ENCODE data around the gene GLO1. TPM values are rescaled to one million over a fixed set of nuclear protein-coding genes. Genes with fewer than 3 reads are reported as not detected.

The GLO1 gene
- total and polyA plus RNA-seq, 2 experiments from 2014 or later = 137 to 170 TPM

GRCh38 chr6:38738261-38738660, 35.3 kb upstream of the GLO1 start:
- Histone ChIP-seq H3K27ac (no peak overlapping the region), H3K27me3 (no peaks in the 10 kb centered on the region), H2AFZ (no peak overlapping the region), H3K79me2 (no peaks in the 10 kb centered on the region), H3K4me1 (ENCODE audit: insufficient read depth) (no peaks in the 10 kb centered on the region), H3K4me2 (no peak overlapping the region), H3K4me3 (no peak overlapping the region), H4K20me1 (ENCODE audit: insufficient read depth, poor library complexity, severe bottlenecking) (no peaks in the 10 kb centered on the region), H3K9me2 (replicated peaks; ENCODE audit: insufficient read depth) (no peaks in the 10 kb centered on the region), H3K36me3 (replicated peaks; ENCODE audit: insufficient read depth, low read depth) (no peaks in the 10 kb centered on the region), H3K9me3 (ENCODE audit: low read depth) (no peaks in the 10 kb centered on the region)
- 64% methylated on average over 3 of the region's 3 CpGs for WGBS (ENCODE audit: low lambda C conversion rate, missing lambda C conversion rate)
- TF ChIP-seq EZH2 (IDR thresholded peaks at IDR 0.05; ENCODE audit: borderline replicate concordance) (no peak), EZH2phosphoT487 (IDR thresholded peaks at IDR 0.05; ENCODE audit: low read depth, severe bottlenecking, unreplicated experiment) (no peak)
- TF ChIP-seq, protein P1, sequence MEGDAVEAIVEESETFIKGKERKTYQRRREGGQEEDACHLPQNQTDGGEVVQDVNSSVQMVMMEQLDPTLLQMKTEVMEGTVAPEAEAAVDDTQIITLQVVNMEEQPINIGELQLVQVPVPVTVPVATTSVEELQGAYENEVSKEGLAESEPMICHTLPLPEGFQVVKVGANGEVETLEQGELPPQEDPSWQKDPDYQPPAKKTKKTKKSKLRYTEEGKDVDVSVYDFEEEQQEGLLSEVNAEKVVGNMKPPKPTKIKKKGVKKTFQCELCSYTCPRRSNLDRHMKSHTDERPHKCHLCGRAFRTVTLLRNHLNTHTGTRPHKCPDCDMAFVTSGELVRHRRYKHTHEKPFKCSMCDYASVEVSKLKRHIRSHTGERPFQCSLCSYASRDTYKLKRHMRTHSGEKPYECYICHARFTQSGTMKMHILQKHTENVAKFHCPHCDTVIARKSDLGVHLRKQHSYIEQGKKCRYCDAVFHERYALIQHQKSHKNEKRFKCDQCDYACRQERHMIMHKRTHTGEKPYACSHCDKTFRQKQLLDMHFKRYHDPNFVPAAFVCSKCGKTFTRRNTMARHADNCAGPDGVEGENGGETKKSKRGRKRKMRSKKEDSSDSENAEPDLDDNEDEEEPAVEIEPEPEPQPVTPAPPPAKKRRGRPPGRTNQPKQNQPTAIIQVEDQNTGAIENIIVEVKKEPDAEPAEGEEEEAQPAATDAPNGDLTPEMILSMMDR (IDR thresholded peaks at IDR 0.05; ENCODE audit: poor library complexity) = no peak
- DNase-seq (ENCODE audit: low spot score) = no peak

DNA sequence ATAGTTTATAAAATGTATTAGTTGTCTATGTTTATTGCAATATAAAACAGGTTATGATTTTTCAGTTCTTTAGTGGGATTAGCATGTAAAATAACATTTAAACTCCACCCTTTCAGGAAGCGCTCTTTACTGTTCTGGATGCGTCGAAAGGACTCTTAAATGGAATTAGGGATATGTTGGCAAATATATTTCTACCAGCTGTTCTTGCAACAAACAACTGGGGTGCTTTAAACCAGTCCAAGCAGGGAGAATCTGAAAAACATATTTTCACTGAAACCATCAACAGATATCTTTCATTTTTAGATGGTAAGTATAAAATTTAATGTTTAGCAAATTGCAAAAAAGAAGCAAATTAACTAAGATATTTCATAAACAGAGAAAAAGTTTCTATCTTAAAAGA, 34.0 kb upstream of the GLO1 start:
- DNase-seq (ENCODE audit: low spot score) = no peak
- no peaks in the 10 kb centered on the region for H3K9me3 ChIP-seq (ENCODE audit: low read depth)
- H3K27ac ChIP-seq = no peak overlapping the region
- no peaks in the 10 kb centered on the region for H3K36me3 ChIP-seq (replicated peaks; ENCODE audit: insufficient read depth, low read depth)
- WGBS (ENCODE audit: low lambda C conversion rate, missing lambda C conversion rate) = 81% methylated on average over 3 of the region's 3 CpGs
- no peak overlapping the region for H2AFZ ChIP-seq
- no peak overlapping the region for H3K4me2 ChIP-seq
- no peaks in the 10 kb centered on the region for H3K79me2 ChIP-seq
- H3K9me2 ChIP-seq (replicated peaks; ENCODE audit: insufficient read depth) = no peaks in the 10 kb centered on the region
- no peaks in the 10 kb centered on the region for H3K4me1 ChIP-seq (ENCODE audit: insufficient read depth)
- H3K27me3 ChIP-seq = no peaks in the 10 kb centered on the region
- TF ChIP-seq EZH2 (IDR thresholded peaks at IDR 0.05; ENCODE audit: borderline replicate concordance) (no peak), EZH2phosphoT487 (IDR thresholded peaks at IDR 0.05; ENCODE audit: low read depth, severe bottlenecking, unreplicated experiment) (no peak)
- TF ChIP-seq, protein P1 (IDR thresholded peaks at IDR 0.05; ENCODE audit: poor library complexity) = no peak
- H3K4me3 ChIP-seq = no peak overlapping the region
- no peaks in the 10 kb centered on the region for H4K20me1 ChIP-seq (ENCODE audit: insufficient read depth, poor library complexity, severe bottlenecking)

- peak overlapping the region; percentile 21 for H3K4me2 ChIP-seq
- H3K9me2 ChIP-seq (replicated peaks; ENCODE audit: insufficient read depth) = no peaks in the 10 kb centered on the region
- H3K4me3 ChIP-seq = no peak overlapping the region
- H3K4me1 ChIP-seq (ENCODE audit: insufficient read depth) = no peaks in the 10 kb centered on the region
- no peaks in the 10 kb centered on the region for H3K27me3 ChIP-seq
- TF ChIP-seq, protein P1 (IDR thresholded peaks at IDR 0.05; ENCODE audit: poor library complexity) = no peak
- no peak for TF ChIP-seq EZH2 (IDR thresholded peaks at IDR 0.05; ENCODE audit: borderline replicate concordance)
- no peak for TF ChIP-seq EZH2phosphoT487 (IDR thresholded peaks at IDR 0.05; ENCODE audit: low read depth, severe bottlenecking, unreplicated experiment)
- no peaks in the 10 kb centered on the region for H4K20me1 ChIP-seq (ENCODE audit: insufficient read depth, poor library complexity, severe bottlenecking)
- WGBS (ENCODE audit: low lambda C conversion rate, missing lambda C conversion rate) = 61% methylated on average over 4 of the region's 4 CpGs
- H3K27ac ChIP-seq = no peak overlapping the region
- H3K36me3 ChIP-seq (replicated peaks; ENCODE audit: insufficient read depth, low read depth) = no peaks in the 10 kb centered on the region
- H3K79me2 ChIP-seq = no peaks in the 10 kb centered on the region
- no peak overlapping the region for H2AFZ ChIP-seq
- no peak for DNase-seq (ENCODE audit: low spot score)
- no peaks in the 10 kb centered on the region for H3K9me3 ChIP-seq (ENCODE audit: low read depth)
Observed at GRCh38 chr6:38730140-38730862, 27.4 kb upstream of the GLO1 start.
